Measurements from ENCODE around the gene PINLYP.

DNA sequence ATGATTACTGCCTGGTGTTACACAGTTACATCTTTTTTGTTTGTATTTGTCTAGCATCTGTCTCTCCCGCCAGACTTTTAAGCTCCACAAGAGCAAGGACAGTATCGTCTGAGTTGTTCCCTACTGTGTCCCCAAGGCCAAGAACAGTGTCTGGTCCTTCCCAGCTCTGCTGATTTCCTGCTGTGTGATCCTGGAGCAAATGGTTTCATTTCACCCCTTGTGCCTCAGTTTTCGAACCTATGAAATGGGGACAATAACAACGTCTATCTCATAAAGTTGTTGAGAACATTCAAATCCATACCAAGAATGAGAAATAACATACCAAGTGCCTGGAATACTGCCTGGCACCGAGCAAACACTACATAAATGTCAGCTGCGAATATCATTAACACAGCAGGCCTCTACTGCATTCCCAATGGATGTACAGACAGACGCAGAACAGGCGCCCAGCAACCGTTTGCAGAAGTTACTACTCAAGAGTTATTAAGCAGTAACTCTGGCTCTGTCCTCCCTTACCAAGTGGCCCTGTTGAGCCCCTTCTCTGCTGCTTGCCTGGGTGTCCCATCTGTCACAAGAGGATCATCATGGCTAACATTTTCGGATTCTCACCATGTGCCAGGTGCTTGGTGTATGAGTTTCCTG, 11.7 kb upstream of the PINLYP start:
- TF ChIP-seq TCF4 (CRISPR knock-in tag; IDR thresholded peaks at IDR 0.05; ENCODE audit: borderline replicate concordance) (no peak), RARB (CRISPR knock-in tag; IDR thresholded peaks at IDR 0.05) (no peak), SNAI2 (CRISPR knock-in tag; IDR thresholded peaks at IDR 0.05) (no peak), PATZ1 (CRISPR knock-in tag; IDR thresholded peaks at IDR 0.05; ENCODE audit: borderline replicate concordance) (no peak), TOX (CRISPR knock-in tag; IDR thresholded peaks at IDR 0.05; ENCODE audit: borderline replicate concordance) (no peak)
- TF ChIP-seq, protein P1, sequence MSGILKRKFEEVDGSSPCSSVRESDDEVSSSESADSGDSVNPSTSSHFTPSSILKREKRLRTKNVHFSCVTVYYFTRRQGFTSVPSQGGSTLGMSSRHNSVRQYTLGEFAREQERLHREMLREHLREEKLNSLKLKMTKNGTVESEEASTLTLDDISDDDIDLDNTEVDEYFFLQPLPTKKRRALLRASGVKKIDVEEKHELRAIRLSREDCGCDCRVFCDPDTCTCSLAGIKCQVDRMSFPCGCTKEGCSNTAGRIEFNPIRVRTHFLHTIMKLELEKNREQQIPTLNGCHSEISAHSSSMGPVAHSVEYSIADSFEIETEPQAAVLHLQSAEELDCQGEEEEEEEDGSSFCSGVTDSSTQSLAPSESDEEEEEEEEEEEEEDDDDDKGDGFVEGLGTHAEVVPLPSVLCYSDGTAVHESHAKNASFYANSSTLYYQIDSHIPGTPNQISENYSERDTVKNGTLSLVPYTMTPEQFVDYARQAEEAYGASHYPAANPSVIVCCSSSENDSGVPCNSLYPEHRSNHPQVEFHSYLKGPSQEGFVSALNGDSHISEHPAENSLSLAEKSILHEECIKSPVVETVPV (CRISPR knock-in tag; IDR thresholded peaks at IDR 0.05) = no peak
- TF ChIP-seq, protein P2, sequence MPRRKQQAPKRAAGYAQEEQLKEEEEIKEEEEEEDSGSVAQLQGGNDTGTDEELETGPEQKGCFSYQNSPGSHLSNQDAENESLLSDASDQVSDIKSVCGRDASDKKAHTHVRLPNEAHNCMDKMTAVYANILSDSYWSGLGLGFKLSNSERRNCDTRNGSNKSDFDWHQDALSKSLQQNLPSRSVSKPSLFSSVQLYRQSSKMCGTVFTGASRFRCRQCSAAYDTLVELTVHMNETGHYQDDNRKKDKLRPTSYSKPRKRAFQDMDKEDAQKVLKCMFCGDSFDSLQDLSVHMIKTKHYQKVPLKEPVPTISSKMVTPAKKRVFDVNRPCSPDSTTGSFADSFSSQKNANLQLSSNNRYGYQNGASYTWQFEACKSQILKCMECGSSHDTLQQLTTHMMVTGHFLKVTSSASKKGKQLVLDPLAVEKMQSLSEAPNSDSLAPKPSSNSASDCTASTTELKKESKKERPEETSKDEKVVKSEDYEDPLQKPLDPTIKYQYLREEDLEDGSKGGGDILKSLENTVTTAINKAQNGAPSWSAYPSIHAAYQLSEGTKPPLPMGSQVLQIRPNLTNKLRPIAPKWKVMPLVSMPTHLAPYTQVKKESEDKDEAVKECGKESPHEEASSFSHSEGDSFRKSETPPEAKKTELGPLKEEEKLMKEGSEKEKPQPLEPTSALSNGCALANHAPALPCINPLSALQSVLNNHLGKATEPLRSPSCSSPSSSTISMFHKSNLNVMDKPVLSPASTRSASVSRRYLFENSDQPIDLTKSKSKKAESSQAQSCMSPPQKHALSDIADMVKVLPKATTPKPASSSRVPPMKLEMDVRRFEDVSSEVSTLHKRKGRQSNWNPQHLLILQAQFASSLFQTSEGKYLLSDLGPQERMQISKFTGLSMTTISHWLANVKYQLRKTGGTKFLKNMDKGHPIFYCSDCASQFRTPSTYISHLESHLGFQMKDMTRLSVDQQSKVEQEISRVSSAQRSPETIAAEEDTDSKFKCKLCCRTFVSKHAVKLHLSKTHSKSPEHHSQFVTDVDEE (CRISPR knock-in tag; IDR thresholded peaks at IDR 0.05) = no peak
- TF ChIP-seq, protein P3, sequence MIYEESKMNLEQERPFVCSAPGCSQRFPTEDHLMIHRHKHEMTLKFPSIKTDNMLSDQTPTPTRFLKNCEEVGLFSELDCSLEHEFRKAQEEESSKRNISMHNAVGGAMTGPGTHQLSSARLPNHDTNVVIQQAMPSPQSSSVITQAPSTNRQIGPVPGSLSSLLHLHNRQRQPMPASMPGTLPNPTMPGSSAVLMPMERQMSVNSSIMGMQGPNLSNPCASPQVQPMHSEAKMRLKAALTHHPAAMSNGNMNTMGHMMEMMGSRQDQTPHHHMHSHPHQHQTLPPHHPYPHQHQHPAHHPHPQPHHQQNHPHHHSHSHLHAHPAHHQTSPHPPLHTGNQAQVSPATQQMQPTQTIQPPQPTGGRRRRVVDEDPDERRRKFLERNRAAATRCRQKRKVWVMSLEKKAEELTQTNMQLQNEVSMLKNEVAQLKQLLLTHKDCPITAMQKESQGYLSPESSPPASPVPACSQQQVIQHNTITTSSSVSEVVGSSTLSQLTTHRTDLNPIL (CRISPR knock-in tag; IDR thresholded peaks at IDR 0.05; ENCODE audit: low read depth) = no peak
